ACC112 (cell line): Measurements from ENCODE around the gene NKAIN1.
"Not testable (repeated sequence)": the region's sequence is repeated elsewhere in the genome, so short reads cannot be mapped to it uniquely, and the experiment has no call there.

Experiments
- H2AFZ ChIP-seq: fragments of 200-600 bp; sonication (generic); one replicate; pipeline ENCODE4 v1.6.0; 2017; ENCODE audit warnings: antibody characterized with exemption, low read length; ENCODE audit not compliant: unreplicated experiment
- H3K27ac ChIP-seq: fragments of 200-600 bp; sonication (generic); 2 replicates; pipeline ENCODE4 v1.5.1; 2014; ENCODE audit warnings: low read depth, mild to moderate bottlenecking, antibody characterized with exemption, low read length, moderate library complexity
- H3K27me3 ChIP-seq: fragments of 200-600 bp; sonication (generic); 2 replicates; pipeline ENCODE4 v1.6.1; 2014; ENCODE audit warnings: mild to moderate bottlenecking, antibody characterized with exemption, low read length, moderate library complexity, mixed read lengths; ENCODE audit not compliant: insufficient read depth
- H3K36me3 ChIP-seq: fragments of 200-600 bp; sonication (generic); 2 replicates; pipeline ENCODE4 v1.6.1; 2016; ENCODE audit warnings: mild to moderate bottlenecking, antibody characterized with exemption, low read length, moderate library complexity, mixed read lengths; ENCODE audit not compliant: insufficient read depth
- H3K4me1 ChIP-seq: fragments of 200-600 bp; sonication (generic); one replicate; pipeline ENCODE4 v1.6.1; 2016; ENCODE audit warnings: low read length, mixed read lengths; ENCODE audit not compliant: insufficient read depth, unreplicated experiment, control insufficient read depth
- H3K4me3 ChIP-seq: fragments of 200-600 bp; sonication (generic); 2 replicates; pipeline ENCODE4 v1.5.1; 2014; ENCODE audit warnings: mild to moderate bottlenecking, low read depth, low read length
- H3K79me2 ChIP-seq: fragments of 200-600 bp; sonication (generic); one replicate; pipeline ENCODE4 v1.6.0; 2016; ENCODE audit warnings: low read length; ENCODE audit not compliant: control insufficient read depth, unreplicated experiment, insufficient read depth

NKAIN1 gene

GRCh38 chr1:31137873-31138272 is 101.8 kb downstream of the NKAIN1 start:
- not testable (repeated sequence) for H2AFZ ChIP-seq, H3K79me2 ChIP-seq, H3K27me3 ChIP-seq, H3K27ac ChIP-seq, H3K36me3 ChIP-seq, H3K4me3 ChIP-seq, H3K4me1 ChIP-seq

DNA sequence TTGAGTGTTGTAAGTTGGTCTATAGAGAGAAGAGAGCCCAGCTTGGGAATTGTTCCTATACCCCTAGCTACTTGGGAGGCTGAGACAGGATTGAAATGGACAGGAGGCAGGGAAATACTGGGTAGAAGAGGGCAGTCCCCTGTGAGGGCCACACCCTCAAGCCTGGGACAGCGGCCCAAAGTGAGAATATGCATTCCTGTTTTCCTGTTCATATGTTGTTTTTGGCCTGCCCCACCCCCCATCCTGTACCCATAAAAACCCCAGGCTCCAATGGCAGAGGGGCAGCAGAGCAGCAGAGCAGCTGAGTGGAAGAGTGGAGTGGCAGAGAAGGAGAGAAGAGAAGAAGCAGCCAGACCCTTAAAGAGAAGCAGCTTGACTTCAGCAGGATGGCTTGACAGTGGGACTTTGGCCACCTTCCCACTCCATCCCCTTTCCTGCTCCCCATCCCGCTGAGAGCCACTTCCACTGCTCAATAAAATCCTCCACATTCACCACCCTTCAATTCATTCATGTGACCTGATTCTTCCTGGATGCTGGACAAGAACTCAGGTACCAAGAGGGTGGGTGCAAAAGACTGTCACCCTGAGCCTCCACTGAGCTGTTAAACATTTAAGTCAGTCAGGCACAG is 103.6 kb downstream of the NKAIN1 start:
- Histone ChIP-seq H2AFZ (no peak overlapping the region), H3K79me2 (no peaks in the 10 kb centered on the region), H3K27ac (no peak overlapping the region), H3K4me3 (no peak overlapping the region), H3K36me3 (no peaks in the 10 kb centered on the region), H3K4me1 (no peaks in the 10 kb centered on the region), H3K27me3 (no peaks in the 10 kb centered on the region)

- no peak overlapping the region for H2AFZ ChIP-seq
- H3K27ac ChIP-seq, result no peak overlapping the region
- no peaks in the 10 kb centered on the region for H3K4me1 ChIP-seq
- H3K4me3 ChIP-seq, result no peak overlapping the region
- H3K79me2 ChIP-seq, result no peaks in the 10 kb centered on the region
- H3K27me3 ChIP-seq, result no peaks in the 10 kb centered on the region
- H3K36me3 ChIP-seq, result no peaks in the 10 kb centered on the region
Observed at GRCh38 chr1:31133368-31133767, 106.3 kb downstream of the NKAIN1 start.
